Amygdala (tissue), 56 donors: ENCODE data around the gene RCL1.

Experiments
- DNase-seq, 56 donors: peaks; one replicate each; lab custom pipeline; 2025; lab: John Stamatoyannopoulos, UW

RCL1 gene

GRCh38 chr9:4837261-4838188 lies 44.8 kb downstream of the RCL1 start:
- no peak for DNase-seq

GRCh38 chr9:4838189-4838546 lies 45.4 kb downstream of the RCL1 start:
- DNase-seq = no peak

DNA sequence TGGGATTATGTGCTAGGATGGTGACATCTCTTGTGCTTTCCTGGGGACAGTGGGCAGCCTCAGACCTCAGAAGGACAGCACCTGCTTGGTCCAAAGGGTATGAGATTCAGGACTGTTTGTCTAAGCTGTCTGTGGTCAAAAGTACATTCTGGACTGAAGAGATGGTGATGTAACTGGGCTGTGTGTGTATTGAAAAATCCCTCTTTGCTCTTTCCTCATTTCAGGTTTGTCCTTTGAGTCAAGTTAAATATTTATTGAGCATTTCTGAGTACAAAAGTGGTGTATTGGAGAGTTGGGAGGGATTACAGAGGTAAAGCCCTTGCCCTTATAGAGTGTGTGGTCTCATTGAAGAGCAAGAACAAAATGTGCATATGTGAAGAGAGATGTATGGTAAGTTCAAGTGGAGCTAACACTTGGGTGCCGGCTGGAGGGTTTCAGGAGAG lies 46.7 kb downstream of the RCL1 start:
- no peak for DNase-seq

DNA sequence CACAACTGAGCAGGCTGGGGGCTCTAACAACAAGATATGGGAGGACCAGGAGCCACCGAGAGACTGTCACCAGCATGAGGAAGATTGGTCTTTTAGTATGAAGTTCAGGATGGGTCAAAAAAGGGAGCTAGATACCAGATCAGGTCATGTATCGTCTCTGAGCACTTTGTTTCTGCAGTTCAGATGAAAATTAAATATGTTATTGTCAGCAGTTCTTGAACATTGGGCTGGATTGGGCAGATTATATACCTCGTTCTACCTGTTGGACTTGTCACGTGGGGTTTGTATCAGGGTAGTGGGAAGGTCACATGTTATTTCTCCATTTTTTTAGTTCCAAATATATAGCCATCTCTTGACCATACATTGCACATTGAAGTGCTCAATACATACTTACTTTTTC lies 47.3 kb downstream of the RCL1 start:
- DNase-seq = no peak

DNA sequence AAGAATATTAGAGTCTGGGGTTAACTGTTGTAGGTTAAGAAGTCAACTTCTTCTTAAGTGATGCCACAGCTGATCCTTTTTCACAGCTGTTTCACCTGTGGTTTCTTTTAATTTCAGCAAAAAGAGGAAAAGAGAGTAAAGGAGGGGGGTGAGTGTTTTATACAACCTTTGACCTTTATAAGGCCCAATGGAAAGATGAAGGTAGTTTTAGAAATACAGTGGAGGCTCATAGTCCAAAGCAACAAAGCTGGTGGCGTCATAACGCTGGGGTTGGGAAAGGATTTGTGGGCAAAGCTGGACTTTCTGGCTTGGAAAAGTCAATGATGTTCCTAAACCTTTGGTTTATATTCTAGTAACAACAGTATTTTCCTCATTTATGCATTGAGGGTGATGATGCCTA lies 49.5 kb downstream of the RCL1 start:
- no peak for DNase-seq

GRCh38 chr9:4842734-4843133 lies 50.0 kb downstream of the RCL1 start:
- no peak for DNase-seq

GRCh38 chr9:4844056-4844838 lies 51.5 kb downstream of the RCL1 start:
- no peak for DNase-seq

- DNase-seq = no peak
These were observed 56.6 kb downstream of the RCL1 start for GRCh38 chr9:4849369-4849768.

DNA sequence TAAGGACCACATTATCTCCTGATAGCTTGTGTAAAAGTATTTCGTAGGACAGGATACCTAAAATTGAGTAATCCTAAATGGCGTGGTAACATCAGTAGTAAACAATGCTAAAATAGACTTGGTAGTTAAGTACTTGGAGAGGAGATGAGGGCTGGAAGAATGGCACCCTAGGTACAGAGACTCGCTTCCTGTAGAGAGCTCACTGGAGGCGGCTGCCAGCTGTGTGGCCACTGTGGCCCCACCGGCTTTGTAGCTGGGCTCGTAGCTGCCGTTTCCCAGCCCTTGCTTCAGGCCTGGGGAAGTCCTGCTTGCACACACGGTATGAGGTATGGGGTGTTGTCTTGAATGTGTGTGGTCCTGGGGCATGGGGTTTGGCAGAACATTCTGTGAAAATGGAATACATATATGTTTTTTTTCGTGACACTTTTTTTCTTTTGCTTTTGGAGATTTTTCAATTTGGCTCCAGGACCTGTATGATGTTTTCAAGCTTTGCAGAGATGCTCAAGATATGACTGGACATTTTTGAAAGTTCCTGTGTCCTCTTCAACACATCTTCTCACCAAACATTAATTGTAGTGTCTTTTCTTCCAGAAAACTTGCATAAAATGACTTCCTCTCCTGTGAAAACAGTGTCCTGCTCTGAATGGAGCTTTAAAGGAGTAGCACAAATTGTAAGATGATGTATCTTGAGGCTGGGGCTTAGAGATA lies 58.0 kb downstream of the RCL1 start:
- no peak for DNase-seq

- DNase-seq = no peak
These were observed 59.7 kb downstream of the RCL1 start for GRCh38 chr9:4852419-4852818.

- no peak for DNase-seq
These were observed 61.5 kb downstream of the RCL1 start for GRCh38 chr9:4854265-4854590.

DNA sequence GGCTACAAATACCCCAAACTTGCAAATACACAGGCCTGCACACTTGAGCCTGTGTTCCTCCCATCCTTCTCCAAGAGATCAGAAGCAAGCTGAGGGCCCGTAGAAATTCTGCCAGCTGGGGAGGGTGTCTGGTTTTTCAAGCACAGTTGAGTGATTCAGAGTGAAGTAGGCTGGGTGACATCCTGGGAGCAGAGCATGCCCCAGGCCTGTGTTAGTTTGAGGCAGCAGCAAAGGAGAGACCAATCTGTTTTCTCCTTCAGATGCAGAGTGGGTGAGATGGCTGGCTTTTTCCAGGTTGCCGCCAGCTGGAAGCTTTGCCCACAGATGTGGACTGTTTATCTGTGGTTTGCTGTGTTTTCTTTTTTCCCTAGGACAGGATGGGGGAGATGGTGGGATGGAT lies 63.1 kb downstream of the RCL1 start:
- peak in 27 of 56 donors; percentile 1 to 42 (median 12) for DNase-seq

- DNase-seq = no peak
These were observed 64.5 kb downstream of the RCL1 start for GRCh38 chr9:4857163-4857810.

- DNase-seq = no peak
These were observed 66.3 kb downstream of the RCL1 start for GRCh38 chr9:4859035-4859434.

- DNase-seq = no peak
These were observed 67.6 kb downstream of the RCL1 start for GRCh38 chr9:4860383-4860782.

GRCh38 chr9:4861145-4861544 lies 68.4 kb downstream of the RCL1 start:
- DNase-seq = no peak

DNA sequence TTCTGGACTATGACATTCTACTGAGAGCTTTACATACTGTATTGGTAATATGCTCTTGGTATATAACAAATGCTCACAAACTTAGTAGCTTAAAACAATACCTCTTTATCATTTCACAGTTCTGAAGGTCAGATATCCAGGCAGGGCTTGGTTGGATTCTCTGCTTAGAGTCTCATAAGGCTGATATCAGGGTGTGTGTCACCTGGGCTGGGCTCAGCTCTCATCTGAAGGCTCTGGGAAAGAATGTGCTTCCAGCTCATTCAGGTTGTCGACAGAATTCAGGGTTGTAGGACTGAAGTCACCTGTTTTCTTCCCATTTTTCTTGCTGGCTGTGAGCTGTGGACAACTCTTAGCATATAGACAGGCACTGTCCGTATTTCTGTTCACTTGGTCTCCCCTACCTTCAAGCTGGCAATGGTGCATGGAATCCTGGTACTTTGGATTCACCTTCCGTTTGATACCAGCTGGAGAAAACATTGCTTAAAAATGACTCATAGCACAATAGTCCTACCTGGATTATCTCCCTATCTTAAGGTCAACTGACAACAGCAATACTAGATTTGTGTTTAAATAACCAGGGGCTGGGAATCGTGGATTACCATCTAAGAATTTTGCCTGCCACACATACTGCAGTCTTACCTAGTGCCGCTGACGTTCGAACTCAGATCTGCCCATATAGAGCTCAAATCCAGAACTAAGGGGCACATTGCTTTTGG lies 69.2 kb downstream of the RCL1 start:
- DNase-seq = no peak

- DNase-seq = no peak
These were observed 69.9 kb downstream of the RCL1 start for GRCh38 chr9:4862506-4863250.

GRCh38 chr9:4864234-4864661 lies 71.5 kb downstream of the RCL1 start:
- DNase-seq = no peak
